Measurements from ENCODE around the gene VAV3.

- TF ChIP-seq CTCF (IDR thresholded peaks at IDR 0.05) (no peak), POLR2A (IDR thresholded peaks at IDR 0.05) (no peak)
Observed at GRCh38 chr1:107914119-107914765, 50.7 kb downstream of the VAV3 start.

Data from body of pancreas (tissue), 4 donors.